NCI-H1694 treated with DMSO at 0.1 percent for 48 hours (cell line): ENCODE results near the gene STXBP6.

Experiments used
- DNase-seq: peaks from one replicate; lab custom pipeline; 2025; lab: John Stamatoyannopoulos, UW

The STXBP6 gene

GRCh38 chr14:25052385-25052784 lies 2.4 kb upstream of the STXBP6 start:
- DNase-seq, result no peak

DNA sequence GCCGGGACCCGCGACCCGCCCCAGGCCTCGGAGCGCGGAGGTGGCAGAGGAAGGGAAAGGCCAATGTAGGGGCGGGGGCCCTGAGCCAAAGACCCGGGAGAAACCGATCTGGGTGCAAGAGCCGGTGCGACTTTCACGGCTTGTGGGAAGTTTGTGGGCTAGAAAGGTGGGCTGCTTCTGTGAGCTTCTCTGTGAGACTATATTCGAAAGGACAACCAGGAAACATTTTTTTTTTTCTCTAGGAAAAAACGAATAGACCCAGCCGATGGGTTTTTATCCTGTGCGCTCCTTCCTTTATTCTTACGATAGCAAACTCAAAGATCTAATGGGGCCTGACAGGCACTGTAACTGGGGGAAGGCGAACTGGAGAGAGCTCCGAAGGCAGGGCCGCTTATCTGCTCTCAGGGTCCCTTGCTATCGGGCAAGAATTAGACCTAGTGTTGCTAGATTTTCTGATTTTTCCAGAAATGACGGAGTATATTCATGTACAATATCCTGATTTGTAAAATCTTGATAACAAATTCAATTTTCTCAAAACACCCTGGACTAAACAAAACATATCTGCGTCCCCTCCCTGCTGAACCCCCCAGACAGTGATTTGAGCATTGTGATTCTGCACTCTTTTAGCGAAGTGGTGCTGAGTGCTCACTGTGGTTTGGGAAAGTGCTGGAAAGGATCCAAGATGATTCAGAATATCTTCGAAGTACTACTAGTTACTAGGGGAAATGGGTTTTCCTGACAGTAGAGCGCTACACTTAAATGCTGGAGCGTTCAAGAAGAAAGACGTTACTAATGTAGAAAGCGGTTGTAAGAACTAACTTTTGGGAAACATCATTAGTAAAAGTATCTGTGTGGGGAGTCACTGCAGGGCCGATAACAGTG lies 563 bp upstream of the STXBP6 start:
- no peak for DNase-seq

GRCh38 chr14:25049093-25049567 lies 817 bp downstream of the STXBP6 start:
- no peak for DNase-seq

- no peak for DNase-seq
Measured at GRCh38 chr14:25048170-25049016, 1.6 kb downstream of the STXBP6 start.

DNA sequence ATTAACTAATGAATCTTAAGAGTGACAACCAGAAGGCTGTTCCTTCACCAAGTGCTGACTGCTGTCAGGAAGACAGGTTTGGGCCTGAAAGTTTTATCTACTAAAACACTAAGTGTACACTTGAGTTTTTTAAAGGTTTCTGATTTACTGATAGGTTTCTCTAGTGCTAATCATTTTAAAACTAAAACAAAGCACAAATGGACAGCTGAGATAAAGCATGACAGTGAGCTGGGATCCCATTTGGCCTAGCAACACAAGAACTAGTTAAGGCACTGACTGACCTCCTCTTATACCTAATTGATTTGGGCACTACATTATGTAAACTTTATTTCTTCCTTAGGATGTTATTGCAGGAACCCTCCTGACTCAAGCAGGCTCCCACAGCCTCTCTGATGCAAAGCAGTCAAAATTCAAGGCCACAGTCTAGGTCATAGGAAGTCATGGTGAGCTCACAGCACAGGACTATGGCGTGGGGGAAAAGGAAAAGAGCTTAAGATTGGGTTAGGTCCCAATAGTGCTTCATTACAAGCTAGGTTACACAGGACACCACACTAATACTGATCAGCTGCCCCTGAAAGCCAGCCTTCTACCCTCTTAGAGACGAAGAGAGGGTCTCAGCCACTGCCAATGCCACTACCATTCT lies 3.5 kb downstream of the STXBP6 start:
- no peak for DNase-seq

- no peak for DNase-seq
Measured at GRCh38 chr14:25044106-25044698, 5.7 kb downstream of the STXBP6 start.

GRCh38 chr14:25042362-25043299 lies 7.3 kb downstream of the STXBP6 start:
- DNase-seq, result no peak

GRCh38 chr14:25041898-25042297 lies 8.0 kb downstream of the STXBP6 start:
- no peak for DNase-seq

GRCh38 chr14:25041484-25041883 lies 8.5 kb downstream of the STXBP6 start:
- no peak for DNase-seq

DNA sequence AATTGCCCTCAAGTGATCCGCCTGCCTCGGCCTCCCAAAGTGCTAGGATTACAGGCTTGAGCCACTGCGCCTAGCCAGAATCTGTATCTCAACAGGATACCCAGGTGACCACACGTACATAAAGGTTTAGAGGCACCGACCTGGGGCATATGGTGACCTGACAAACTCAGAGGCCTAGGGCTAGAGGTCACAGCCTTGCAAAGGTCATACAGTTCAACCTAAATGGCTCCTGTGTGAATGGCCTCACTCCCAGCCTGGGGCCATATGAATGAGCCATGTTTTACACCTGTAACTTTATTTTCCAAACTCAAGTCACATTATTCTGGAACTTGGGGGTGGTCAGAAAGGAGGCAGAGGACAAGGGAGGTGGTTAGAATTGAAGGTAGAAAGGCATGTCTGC lies 10.0 kb downstream of the STXBP6 start:
- DNase-seq, result no peak

GRCh38 chr14:25038044-25038668 lies 11.8 kb downstream of the STXBP6 start:
- no peak for DNase-seq

DNA sequence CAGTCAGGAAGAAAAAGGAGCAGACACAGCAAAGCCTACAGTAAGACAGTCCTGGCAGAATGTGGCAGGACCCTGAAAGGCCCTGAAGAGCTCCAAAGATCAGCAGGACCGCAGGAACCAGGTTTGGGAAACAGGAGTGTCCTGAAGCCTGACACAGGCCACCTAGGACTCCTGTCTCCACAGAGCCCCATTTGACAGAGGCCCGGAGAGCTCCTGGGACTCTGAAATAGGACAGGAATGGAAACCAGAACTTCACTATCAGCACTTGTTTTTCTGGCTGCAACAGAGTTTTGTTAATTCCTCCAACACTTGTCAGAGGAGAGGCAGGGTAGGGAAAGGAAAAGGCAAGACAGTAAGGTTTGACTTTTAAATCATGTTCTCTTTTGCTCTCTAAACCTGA lies 12.9 kb downstream of the STXBP6 start:
- DNase-seq, result no peak

DNA sequence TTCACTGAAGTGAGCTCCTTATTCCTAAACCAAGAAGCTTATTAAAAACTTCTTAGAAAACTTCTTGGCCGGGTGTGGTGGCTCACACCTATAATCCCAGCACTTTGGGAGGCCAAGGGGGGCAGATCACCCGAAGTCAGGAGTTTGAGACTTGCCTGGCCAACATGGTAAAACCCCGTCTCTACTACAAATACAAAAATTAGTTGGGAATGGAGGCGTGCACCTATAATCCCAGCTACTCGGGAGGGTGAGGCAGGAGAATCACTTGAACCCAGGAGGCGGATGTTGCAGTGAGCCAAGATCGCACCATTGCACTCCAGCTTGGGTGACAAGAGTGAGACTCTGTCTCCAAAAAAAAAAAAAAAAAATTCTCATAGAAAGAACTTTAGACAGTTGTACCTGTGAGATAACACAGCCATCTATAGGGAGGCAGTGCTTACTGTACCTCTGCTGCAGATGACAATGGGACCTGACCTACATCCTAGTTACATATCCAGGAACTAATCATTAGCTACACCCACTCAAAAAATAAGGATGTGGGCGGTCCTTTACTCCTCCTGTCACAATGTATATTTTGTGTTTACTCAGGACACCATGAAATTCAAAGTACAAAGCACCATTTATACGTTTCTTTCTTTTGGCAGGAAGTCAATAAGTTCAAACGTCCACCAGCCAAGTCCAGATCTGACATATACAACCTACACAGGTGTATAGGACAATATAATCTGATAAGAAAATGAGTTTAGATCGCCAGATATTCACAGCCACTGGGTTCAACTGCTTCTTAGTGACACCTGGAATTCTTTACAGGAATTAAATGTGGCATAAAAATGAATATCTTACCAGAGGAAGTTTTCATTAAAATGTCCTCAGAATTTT lies 14.9 kb downstream of the STXBP6 start:
- DNase-seq, result no peak

GRCh38 chr14:25033358-25033757 lies 16.6 kb downstream of the STXBP6 start:
- DNase-seq, result no peak

- DNase-seq, result no peak
Measured at GRCh38 chr14:25032092-25032784, 17.7 kb downstream of the STXBP6 start.

DNA sequence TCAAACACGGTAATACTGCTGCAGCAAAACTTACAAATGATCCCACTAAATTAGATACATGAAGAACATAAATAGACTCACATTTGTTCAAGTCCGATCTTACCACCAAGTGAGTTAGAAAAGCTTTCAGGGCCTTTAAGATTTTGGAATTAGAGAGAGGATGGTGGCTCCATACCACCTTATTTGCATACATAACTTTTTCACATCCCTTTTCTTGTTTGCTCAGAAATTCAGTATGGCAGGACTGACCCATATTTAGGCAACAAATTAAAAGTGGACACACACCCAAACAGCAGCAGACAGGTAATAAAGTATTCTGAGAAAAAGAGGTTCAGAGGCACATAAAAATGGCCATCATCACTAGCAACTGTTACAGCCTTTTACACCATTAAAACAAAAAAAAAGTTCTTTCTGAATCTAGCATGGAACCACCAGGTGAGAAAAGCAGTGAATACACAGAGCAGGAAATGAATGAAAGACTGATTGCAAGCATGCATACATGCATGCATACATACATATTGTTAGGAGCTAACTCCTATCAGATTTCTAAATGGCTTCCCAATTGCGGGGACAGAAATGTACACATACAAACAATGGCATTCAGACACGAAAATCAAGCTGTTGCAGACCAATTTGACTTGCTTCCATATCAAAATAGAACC lies 23.3 kb downstream of the STXBP6 start:
- no peak for DNase-seq

GRCh38 chr14:25019892-25020291 lies 30.1 kb downstream of the STXBP6 start:
- no peak for DNase-seq

- no peak for DNase-seq
Measured at GRCh38 chr14:25017562-25017961, 32.4 kb downstream of the STXBP6 start.
